ENCODE measurements around the gene ETV4. TPM values are rescaled to one million over a fixed set of nuclear protein-coding genes. Genes with fewer than 3 reads are reported as not detected.
A peak's percentile ranks its signal among the peaks of the same experiment; 100 is the strongest.

The ETV4 gene
- total RNA-seq, 1 donor from 2014 or later = 63.9 TPM

GRCh38 chr17:43530288-43531081, 15.7 kb downstream of the ETV4 start:
- TF ChIP-seq CTCF (conservative IDR thresholded peaks at IDR 0.05; ENCODE audit: low read depth, low read length) = no peak
- no peak for DNase-seq (ENCODE audit: low read depth)
- peak overlapping the region; percentile 19 for H3K4me3 ChIP-seq (ENCODE audit: low read depth, low read length)

DNA sequence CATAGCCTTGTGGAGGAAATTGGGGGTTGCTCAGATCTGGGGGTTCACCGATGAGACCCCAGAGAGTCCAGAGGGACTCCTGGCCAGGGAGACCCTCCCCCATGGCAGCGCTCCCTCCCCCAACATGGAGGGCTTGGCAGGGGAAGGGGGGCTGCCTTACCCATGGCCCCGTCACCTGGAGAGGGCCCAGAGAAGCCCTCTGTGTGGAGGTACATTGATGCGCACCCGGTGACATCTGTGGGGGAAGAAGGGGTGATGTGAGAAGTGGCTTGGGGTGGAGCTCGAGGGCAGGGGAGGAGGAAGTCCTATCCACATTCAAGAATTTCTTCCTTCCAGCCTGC, 16.2 kb downstream of the ETV4 start:
- no peak overlapping the region for H3K4me3 ChIP-seq (ENCODE audit: low read depth, low read length)

DNA sequence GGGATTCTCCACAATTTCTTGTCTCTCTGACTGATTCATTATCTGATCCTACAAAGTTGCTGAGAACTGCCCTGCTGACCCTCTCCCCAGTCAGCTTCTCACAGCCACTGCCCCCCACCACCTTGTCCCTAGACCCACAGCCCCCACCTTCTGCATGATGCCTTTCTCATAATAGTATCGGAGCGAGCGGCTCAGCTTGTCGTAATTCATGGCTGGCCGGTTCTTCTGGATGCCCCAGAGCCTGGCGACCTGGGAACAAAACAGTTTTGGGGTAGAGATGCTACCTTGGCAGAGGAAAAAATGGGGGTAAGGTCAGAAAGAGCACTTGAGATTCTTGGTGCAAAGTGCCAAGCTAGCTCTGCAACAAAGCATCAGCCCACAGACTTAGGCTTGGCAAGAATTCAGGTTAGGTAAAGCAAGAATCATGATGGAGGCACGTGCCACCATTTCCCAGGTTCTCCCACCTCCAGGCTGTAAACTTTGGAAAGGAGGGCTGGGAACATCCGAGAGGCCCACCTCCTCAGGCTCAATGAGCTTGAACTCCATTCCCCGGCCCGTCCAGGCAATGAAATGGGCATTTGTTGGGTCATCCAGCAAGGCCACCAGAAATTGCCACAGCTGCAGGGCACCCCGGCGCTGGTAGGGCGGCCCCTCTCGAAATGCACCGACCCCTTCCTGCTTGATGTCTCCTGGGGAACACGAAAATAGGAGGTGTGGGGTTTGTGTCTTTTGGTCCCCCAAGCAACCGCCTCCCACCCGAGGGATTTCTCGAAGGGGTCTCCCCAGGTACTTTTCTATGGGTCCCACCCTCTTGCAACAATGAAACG, 16.9 kb downstream of the ETV4 start:
- TF ChIP-seq CTCF (conservative IDR thresholded peaks at IDR 0.05; ENCODE audit: low read depth, low read length) = no peak
- H3K4me3 ChIP-seq (ENCODE audit: low read depth, low read length) = no peak overlapping the region
- DNase-seq (ENCODE audit: low read depth) = no peak

More for the DNA sequence above, 16.2 kb downstream of the ETV4 start:
- TF ChIP-seq CTCF (conservative IDR thresholded peaks at IDR 0.05; ENCODE audit: low read depth, low read length) = no peak
- DNase-seq (ENCODE audit: low read depth) = no peak

GRCh38 chr17:43528319-43528987, 17.7 kb downstream of the ETV4 start:
- no peak overlapping the region for H3K4me3 ChIP-seq (ENCODE audit: low read depth, low read length)
- no peak for TF ChIP-seq CTCF (conservative IDR thresholded peaks at IDR 0.05; ENCODE audit: low read depth, low read length)
- DNase-seq (ENCODE audit: low read depth) = no peak

DNA sequence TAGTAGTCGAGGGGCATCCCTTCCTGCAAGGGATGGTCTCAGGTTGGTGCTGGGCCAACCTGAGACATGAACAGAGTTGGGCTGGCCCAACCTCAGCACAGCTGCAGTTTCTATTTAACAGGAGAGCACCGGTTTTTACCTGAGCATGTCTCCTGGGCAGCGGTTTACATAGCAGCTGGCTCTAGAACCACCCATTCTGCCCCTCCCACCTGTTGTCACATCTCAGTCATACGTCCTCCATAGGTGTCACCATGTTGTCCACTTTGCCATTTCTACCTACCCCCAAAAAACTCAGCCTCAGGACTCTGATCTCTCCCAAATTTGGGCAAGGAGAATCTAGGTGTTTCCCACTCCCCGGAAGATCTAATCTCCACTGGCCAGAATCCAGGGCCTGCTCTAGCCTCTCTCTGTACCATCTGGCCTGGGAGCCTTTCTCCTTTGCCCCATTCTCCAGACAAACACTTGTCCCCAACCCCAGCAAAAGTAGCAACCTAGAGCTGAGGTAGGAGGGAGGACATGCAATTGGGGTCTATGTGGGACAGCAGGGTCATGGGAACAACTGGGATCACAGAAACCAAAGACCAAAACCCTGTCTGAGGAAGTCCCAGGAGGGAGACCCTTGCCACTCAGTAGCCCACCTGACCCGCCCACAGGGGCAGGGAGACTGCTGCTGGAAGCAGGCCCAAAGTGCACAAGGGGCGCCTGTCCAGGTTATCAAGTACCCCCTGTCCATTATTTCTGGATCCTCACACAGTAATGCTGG, 19.1 kb downstream of the ETV4 start:
- no peak overlapping the region for H3K4me3 ChIP-seq (ENCODE audit: low read depth, low read length)
- no peak for TF ChIP-seq CTCF (conservative IDR thresholded peaks at IDR 0.05; ENCODE audit: low read depth, low read length)
- DNase-seq (ENCODE audit: low read depth) = no peak

DNA sequence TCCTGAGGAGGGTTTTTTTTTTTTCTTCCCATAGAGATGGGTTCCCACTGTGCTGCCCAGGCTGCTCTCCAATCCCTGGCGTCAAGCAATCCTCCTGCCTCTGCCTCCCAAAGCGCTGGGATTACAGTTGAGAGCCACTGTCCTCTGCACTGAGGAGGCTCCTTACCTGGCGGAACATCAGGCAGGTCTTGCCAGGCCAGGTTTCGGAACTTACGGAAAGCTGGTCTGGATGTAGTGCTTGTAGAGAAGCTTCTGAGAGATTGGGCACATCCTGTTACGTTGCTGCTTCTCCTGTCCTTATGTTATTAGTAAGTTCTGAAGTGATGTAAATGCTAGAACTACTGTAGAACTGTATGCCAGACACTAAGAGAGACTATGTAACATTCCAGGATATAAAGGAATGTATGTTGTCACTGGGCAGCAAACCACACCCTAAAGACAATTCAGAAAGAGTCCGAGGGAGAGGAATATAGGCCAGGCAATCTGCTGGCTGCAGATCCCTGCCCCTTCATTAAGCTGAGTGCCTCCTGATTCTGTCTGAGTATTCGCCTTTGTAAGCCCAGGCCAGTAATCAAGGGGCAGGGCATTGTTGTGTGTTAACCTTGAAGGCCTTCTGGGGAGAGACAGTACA, 21.1 kb downstream of the ETV4 start:
- no peak for DNase-seq (ENCODE audit: low read depth)
- TF ChIP-seq CTCF (conservative IDR thresholded peaks at IDR 0.05; ENCODE audit: low read depth, low read length) = no peak
- no peak overlapping the region for H3K4me3 ChIP-seq (ENCODE audit: low read depth, low read length)
